NAMALWA (cell line): Measurements from ENCODE around the gene RUFY1.
"Not testable (repeated sequence)": the region's sequence is repeated elsewhere in the genome, so short reads cannot be mapped to it uniquely, and the experiment has no call there.

Source experiments
- DNase-seq: peaks from one replicate; pipeline ENCODE4 v3.0.0-alpha.2; 2015; ENCODE audit warnings: low spot score

The RUFY1 gene

DNA sequence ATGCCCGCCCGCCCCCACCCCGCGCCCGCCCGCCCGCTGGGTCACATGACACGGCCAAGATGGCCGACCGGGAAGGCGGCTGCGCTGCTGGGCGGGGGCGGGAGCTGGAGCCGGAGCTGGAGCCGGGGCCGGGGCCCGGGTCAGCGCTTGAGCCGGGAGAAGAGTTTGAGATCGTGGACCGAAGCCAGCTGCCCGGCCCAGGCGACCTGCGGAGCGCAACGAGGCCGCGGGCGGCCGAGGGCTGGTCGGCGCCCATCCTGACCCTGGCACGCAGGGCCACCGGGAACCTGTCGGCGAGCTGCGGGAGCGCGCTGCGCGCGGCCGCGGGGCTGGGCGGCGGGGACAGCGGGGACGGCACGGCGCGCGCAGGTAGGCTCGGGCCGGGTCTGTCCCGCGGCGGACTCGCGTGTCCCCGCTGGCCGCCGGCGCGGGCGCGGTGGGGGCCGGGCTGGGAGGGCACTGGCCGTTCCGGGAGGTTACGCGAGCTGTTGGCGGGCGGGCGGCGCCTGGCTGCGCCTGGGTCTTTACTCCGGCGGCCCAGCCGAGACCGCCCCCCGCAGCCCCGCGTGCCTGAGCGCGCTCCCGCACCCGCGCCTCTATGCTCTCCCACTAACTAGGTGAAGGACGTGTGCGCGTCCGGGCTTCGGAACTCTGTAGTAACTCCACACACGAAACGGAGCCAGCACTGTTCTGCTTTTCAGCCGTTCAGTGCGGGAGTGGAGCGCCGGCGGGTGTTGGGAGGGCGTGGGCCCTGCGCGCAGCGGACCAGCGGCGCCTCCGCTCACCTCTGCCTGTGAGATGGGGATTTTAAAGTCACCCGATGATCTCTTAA lies at the start of gene RUFY1:
Gene RUFY1 (plus strand): TSS at position 44 of the 832 bp plus-strand sequence. CDS start 16 bp downstream, at position 60.
- DNase-seq: peak; percentile 89

GRCh38 chr5:179501997-179502396 lies 48.4 kb upstream of the RUFY1 start:
- not testable (repeated sequence) for DNase-seq

GRCh38 chr5:179502420-179502819 lies 47.9 kb upstream of the RUFY1 start:
- DNase-seq: not testable (repeated sequence)

DNA sequence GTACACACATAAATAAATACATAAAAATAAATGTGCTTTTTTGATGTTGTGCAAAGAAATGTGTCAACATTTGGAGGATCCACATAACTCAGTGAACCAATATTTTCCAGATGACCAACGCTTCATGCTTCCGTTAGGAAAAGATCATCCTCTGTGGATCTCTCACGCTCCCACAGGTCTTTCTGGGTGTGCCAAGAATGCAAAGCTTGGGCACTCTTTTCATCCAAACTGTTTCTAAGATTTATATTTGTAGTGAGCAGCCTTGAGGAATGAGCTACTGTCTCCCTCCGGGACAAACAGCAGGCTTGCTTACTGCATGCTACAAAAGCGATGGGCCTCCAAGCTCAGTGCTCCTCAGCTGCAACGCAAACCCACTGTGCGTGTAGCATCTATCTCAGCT lies 46.2 kb upstream of the RUFY1 start:
- DNase-seq: no peak

GRCh38 chr5:179504600-179505396 lies 45.6 kb upstream of the RUFY1 start:
- DNase-seq: no peak

GRCh38 chr5:179505636-179506261 lies 44.6 kb upstream of the RUFY1 start:
- no peak for DNase-seq

DNA sequence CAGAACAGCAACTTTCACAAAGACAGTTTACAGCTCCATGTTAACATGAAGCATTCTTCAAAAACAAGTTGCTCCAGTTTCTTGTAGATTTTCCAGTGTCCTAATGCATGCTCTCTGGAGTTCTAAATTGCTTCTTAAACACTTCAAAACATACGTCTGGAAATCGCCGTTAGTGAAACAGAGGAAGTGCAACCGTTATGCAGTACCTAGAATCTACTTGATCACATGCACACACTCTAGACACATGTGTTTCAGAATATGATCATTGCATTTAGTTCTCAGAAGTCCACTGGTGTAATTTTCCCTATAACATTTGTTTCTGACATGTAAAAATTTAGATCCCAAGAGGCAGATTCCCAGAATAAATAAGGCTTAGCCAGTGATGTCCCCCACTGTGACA lies 41.1 kb upstream of the RUFY1 start:
- peak; percentile 33 for DNase-seq

DNA sequence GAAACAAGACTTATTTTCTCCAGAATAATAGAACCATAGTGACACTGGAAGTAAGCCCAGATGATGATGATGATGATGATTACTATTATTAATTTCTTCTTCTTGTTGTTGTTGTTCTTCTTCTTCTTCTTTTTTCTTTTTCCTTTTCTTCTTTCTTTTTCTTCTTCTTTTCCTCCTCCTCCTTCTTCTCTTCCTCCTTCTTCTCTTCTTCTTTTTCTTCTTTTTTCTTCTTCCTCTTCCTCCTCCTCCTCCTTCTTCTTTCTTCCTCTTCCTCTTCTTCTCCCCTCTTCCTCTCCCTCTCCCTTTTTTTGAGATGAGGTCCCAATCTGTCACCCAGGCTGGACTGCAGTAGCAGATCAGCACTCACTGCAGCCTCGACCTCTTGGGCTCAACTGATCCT lies 40.5 kb upstream of the RUFY1 start:
- DNase-seq: no peak

GRCh38 chr5:179512452-179513000 lies 37.8 kb upstream of the RUFY1 start:
- no peak for DNase-seq

DNA sequence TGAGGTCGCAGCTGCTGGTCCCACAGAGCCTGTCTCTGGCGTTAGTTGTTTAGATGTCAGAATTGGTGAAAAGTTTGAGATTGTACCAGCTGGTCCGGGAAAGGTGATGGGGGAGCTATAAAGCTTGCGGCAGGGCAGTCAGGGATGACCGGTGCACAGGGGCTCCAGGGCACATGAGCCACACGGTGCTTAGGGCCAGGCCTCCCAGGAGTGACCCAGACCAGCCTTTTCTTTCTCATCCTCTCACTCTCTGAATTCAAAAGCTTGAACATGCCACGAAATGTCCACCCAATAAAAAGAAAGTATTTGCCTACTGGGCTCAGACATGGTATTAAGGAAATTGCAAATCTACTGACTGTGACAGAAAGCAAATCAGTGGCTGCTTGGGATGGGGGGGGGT lies 34.9 kb upstream of the RUFY1 start:
- not testable (repeated sequence) for DNase-seq

GRCh38 chr5:179516221-179516620 lies 34.1 kb upstream of the RUFY1 start:
- DNase-seq: no peak

DNA sequence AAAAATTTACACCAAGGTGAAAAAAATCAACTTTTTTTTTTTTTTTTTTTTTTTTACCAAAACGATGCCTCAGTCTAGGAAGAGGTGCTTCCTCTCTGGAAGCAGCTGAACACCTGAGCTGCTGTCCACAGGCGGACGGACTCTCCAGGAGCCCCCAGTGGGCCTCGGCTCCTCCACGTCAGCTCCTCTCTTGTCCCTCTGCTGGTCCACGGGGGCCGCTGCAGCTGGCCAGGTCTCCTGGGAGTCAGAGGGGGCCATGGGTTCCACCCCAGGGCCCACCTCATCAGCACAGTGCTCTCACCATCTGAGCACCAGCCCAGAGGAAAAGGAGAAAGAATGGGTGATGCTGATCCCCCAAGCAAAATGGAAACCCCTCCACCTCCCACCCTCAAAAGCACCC lies 32.6 kb upstream of the RUFY1 start:
- DNase-seq: not testable (repeated sequence)

- not testable (repeated sequence) for DNase-seq
Observed at GRCh38 chr5:179518369-179518768, 32.0 kb upstream of the RUFY1 start.

DNA sequence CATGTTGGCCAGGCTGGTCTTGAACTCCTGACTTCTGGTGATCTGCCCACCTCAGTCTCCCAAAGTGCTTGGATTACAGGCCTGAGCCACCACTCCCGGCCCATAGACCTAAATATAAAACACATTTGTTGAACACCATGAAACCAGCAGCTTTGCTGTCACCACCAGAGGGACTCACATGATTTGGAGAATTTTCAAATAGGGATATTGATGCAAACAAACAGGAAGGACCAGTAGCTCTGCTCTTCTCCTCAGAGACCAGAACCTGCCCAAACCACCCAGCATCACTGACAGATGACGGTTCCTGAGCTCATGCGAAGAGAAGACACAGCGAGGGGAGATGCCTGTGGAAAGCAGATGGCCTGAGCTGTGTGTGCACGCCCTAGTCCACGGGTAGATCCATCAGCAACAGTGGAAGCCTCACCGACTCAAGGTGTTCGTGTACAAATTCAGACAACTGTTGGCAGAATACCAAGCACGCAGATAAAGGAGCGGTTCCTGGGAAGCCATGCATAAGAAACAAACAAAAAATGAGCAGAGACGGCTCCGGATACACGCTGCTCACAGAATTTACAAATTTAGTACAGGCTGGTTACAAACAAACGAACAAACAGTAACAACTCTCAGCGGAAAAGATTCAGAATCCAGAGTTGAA lies 30.8 kb upstream of the RUFY1 start:
- DNase-seq: not testable (repeated sequence)

DNA sequence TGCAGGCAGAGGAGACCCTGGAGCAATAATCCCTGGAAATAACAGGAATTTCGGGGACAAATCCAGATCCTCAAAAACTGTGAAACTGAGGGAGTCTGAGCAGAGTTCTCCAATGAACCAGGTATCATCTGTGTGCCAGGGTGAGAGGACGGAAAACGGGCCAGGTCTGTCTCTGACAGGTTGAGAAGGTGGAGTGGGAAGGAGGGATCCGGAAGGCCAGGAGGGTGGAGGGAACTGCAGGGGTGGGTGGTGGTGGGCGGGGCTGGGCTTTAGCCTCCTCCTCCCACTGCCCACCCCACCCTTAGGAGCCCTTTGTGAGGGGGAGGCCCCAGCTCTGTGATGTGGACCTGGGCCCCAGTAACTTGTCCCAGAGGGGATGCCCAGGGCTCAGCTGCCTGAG lies 28.2 kb upstream of the RUFY1 start:
- DNase-seq: not testable (repeated sequence)

GRCh38 chr5:179526978-179527377 lies 23.4 kb upstream of the RUFY1 start:
- DNase-seq: no peak

GRCh38 chr5:179530069-179530998 lies 20.0 kb upstream of the RUFY1 start:
- no peak for DNase-seq

GRCh38 chr5:179533024-179533423 lies 17.3 kb upstream of the RUFY1 start:
- no peak for DNase-seq

DNA sequence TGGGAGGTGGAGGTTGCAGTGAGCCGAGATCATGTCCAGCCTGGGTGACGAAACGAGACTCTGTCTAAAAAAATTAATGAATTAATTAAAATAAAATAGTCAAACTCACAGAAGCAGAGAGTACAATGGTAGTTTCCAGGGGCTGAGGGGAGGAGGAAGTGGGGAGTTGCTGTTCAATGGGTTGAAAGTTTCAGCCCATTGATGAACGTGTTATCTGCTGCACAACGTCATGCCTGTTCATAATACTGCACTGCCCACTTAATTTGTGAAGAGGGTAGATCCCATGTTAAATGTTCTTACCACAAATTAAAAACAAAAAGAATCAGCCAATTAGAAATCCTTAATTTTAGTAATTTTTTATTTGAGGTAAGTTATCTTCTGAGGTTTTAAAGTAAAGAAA lies 16.4 kb upstream of the RUFY1 start:
- no peak for DNase-seq

DNA sequence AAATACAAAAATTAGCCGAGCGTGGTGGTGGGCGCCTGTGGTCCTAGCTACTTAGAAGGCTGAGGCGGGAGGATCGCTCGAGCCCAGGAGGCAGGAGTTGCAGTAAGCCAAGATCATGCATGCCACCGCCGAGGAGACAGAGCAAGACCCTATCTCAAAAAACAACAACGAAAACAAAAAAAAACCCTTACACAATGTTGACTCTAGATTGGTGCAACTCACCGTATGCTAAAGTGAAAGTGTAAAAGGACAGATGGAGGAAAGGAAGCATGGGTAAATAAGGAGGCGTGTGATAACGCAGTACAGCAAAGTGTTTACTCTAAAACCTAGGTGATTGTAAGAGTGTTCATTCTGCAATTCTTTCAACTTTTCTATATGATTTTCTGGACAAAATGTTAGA lies 15.9 kb upstream of the RUFY1 start:
- DNase-seq: no peak

DNA sequence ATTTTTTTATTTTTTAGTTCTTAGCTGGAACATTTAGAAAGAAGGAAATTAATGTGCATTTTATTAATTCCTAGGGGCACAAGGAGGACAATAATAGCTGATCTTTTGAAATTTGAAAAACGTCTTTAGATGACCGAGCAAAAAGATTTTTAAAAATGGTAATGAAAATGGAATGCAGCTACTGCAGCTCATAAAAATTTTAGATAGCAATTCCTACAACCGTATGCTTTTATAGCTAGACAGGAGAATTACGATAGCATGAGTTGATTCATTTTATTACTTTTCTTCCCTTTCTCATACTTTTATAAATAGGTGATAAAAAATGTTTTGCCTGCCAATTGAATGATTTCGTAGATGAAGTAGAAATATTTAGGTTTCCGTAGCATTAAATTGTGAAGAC lies 13.7 kb upstream of the RUFY1 start:
- DNase-seq: no peak
